GM12891 (cell line): ENCODE results near the gene PIBF1.
A peak's percentile ranks its signal among the peaks of the same experiment; 100 is the strongest.

Experiments used
- DNase-seq: peaks from one replicate; pipeline ENCODE4 v3.0.0; 2011; ENCODE audit warnings: low spot score; ENCODE audit not compliant: insufficient read length
- FAIRE-seq: peaks from 2 replicates; lab custom pipeline; 2011; peaks lifted over from hg19 to GRCh38; lab: Jason Lieb, UNC
- PAX5 ChIP-seq: IDR thresholded peaks from 2 replicates; pipeline ENCODE4 v1.6.1; 2011; ENCODE audit warnings: low read length, moderate library complexity, mild to moderate bottlenecking; ENCODE audit not compliant: insufficient read depth, severe bottlenecking
- POLR2A ChIP-seq: IDR thresholded peaks from 2 replicates; pipeline ENCODE4 v1.6.1; 2011; ENCODE audit warnings: low read depth, low read length, control low read depth
- POLR2AphosphoS5 ChIP-seq: IDR thresholded peaks from 2 replicates; pipeline ENCODE4 v1.6.1; 2011; ENCODE audit warnings: low read depth, low read length, control low read depth
- POU2F2 ChIP-seq: IDR thresholded peaks from 2 replicates; pipeline ENCODE4 v1.6.1; 2011; ENCODE audit warnings: low read depth, mild to moderate bottlenecking, control low read depth, low read length, moderate library complexity
- SPI1 ChIP-seq: IDR thresholded peaks from 2 replicates; pipeline ENCODE4 v1.6.1; 2011; ENCODE audit warnings: low read depth, low read length, control low read depth
- TAF1 ChIP-seq: IDR thresholded peaks from 2 replicates; pipeline ENCODE4 v1.6.1; 2011; ENCODE audit warnings: low read depth, low read length, control low read depth

The PIBF1 gene

GRCh38 chr13:73054712-73055111 lies 272.8 kb downstream of the PIBF1 start:
- DNase-seq: no peak
- FAIRE-seq: no peak
- TF ChIP-seq POLR2AphosphoS5 (no peak), PAX5 (no peak), TAF1 (no peak), POLR2A (no peak), SPI1 (no peak), POU2F2 (no peak)

GRCh38 chr13:73055813-73056564 lies 274.1 kb downstream of the PIBF1 start:
- no peak for FAIRE-seq
- no peak for DNase-seq
- TF ChIP-seq PAX5 (no peak), POLR2AphosphoS5 (no peak), TAF1 (no peak), SPI1 (no peak), POLR2A (no peak), POU2F2 (no peak)

- no peak for DNase-seq
- no peak for TF ChIP-seq POLR2A
- no peak for FAIRE-seq
These were observed 274.6 kb downstream of the PIBF1 start for GRCh38 chr13:73056565-73056962.

GRCh38 chr13:73057284-73058063 lies 275.5 kb downstream of the PIBF1 start:
- FAIRE-seq (peak; percentile 9), DNase-seq (no peak)
- no peak for TF ChIP-seq PAX5
- no peak for TF ChIP-seq TAF1
- TF ChIP-seq POU2F2: no peak

GRCh38 chr13:73058064-73058313 lies 276.1 kb downstream of the PIBF1 start:
- no peak for DNase-seq
- TF ChIP-seq SPI1: no peak
- TF ChIP-seq POU2F2: no peak
- TF ChIP-seq TAF1: no peak
- TF ChIP-seq PAX5: no peak
- no peak for TF ChIP-seq POLR2AphosphoS5
- TF ChIP-seq POLR2A: no peak
- peak; percentile 5 for FAIRE-seq

- no peak for TF ChIP-seq SPI1
- TF ChIP-seq PAX5: no peak
- no peak for TF ChIP-seq TAF1
- no peak for TF ChIP-seq POU2F2
- TF ChIP-seq POLR2A: no peak
- TF ChIP-seq POLR2AphosphoS5: no peak
- DNase-seq (no peak), FAIRE-seq (no peak)
These were observed 276.5 kb downstream of the PIBF1 start for GRCh38 chr13:73058432-73058735.

GRCh38 chr13:73058736-73059459 lies 277.0 kb downstream of the PIBF1 start, which contains the start of gene KLF5:
Gene KLF5 (plus strand): TSS chr13:73059005. CDS start chr13:73059328, 323 bp downstream.
- TF ChIP-seq SPI1: no peak
- 0 out of 2 replicates have a peak, but pooled peaks have one; percentile 42 for TF ChIP-seq TAF1
- no peak for TF ChIP-seq PAX5
- no peak for TF ChIP-seq POU2F2
- TF ChIP-seq POLR2AphosphoS5: no peak
- TF ChIP-seq POLR2A: peak; percentile 57
- DNase-seq (peak; percentile 96), FAIRE-seq (peak; percentile 98)

- FAIRE-seq: no peak
These were observed 277.7 kb downstream of the PIBF1 start for GRCh38 chr13:73059460-73060250.

More at GRCh38 chr13:73059460-73060250, 277.7 kb downstream of the PIBF1 start:
- TF ChIP-seq PAX5 (no peak), SPI1 (no peak), POLR2AphosphoS5 (no peak), TAF1 (no peak)
- DNase-seq: peak; percentile 42
